ENCODE results near the gene NAP1L4.

NAP1L4 gene

GRCh38 chr11:2934021-2934550, 58.0 kb downstream of the NAP1L4 start:
- DNase-seq = no peak

- DNase-seq = no peak
Observed at GRCh38 chr11:2933375-2934020, 58.6 kb downstream of the NAP1L4 start.

GRCh38 chr11:2932850-2933251, 59.3 kb downstream of the NAP1L4 start:
- no peak for DNase-seq

- no peak for DNase-seq
Observed at GRCh38 chr11:2931771-2932738, 60.1 kb downstream of the NAP1L4 start.

- no peak for DNase-seq
Observed at GRCh38 chr11:2931420-2931746, 60.7 kb downstream of the NAP1L4 start.

- DNase-seq = peak; percentile 63
Observed at GRCh38 chr11:2930704-2931419, 61.3 kb downstream of the NAP1L4 start.

GRCh38 chr11:2929950-2930703, 62.0 kb downstream of the NAP1L4 start:
- peak; percentile 23 for DNase-seq

GRCh38 chr11:2929531-2929949, 62.6 kb downstream of the NAP1L4 start:
- no peak for DNase-seq

GRCh38 chr11:2928605-2929530, 63.3 kb downstream of the NAP1L4 start, which contains the start of gene PHLDA2:
Gene PHLDA2 (minus strand): TSS chr11:2929420. CDS start chr11:2929364, 56 bp downstream.
- DNase-seq = peak; percentile 31

GRCh38 chr11:2927851-2928604, 64.1 kb downstream of the NAP1L4 start:
- no peak for DNase-seq

- DNase-seq = no peak
Observed at GRCh38 chr11:2927121-2927800, 64.9 kb downstream of the NAP1L4 start.

- DNase-seq = no peak
Observed at GRCh38 chr11:2926611-2927051, 65.5 kb downstream of the NAP1L4 start.

GRCh38 chr11:2924821-2925675, 67.1 kb downstream of the NAP1L4 start:
- DNase-seq = no peak

- no peak for DNase-seq
Observed at GRCh38 chr11:2924381-2924780, 67.7 kb downstream of the NAP1L4 start.

GRCh38 chr11:2923446-2924375, 68.4 kb downstream of the NAP1L4 start:
- DNase-seq = no peak

- no peak for DNase-seq
Observed at GRCh38 chr11:2922655-2923054, 69.5 kb downstream of the NAP1L4 start.

- no peak for DNase-seq
Observed at GRCh38 chr11:2921742-2922493, 70.2 kb downstream of the NAP1L4 start.
